ENCODE data around the gene FAM184A. TPM values are rescaled to one million over a fixed set of nuclear protein-coding genes. Genes with fewer than 3 reads are reported as not detected.

FAM184A gene
- total RNA-seq, 4 donors from 2014 or later, result 3.0 to 14.3 (median 6.3) TPM

GRCh38 chr6:118921084-118921483 is 157.4 kb downstream of the FAM184A start:
- TF ChIP-seq CTCF (IDR thresholded peaks at IDR 0.05), result no peak
- DNase-seq (ENCODE audit: low spot score) (no peak), ATAC-seq (ENCODE audit: low FRiP score) (no peak)

GRCh38 chr6:118918329-118918725 is 160.1 kb downstream of the FAM184A start:
- ATAC-seq (ENCODE audit: low FRiP score), result no peak
- DNase-seq (ENCODE audit: low spot score), result no peak
- no peak for TF ChIP-seq CTCF (IDR thresholded peaks at IDR 0.05)

- DNase-seq (ENCODE audit: low spot score) (no peak), ATAC-seq (ENCODE audit: low FRiP score) (no peak)
- TF ChIP-seq CTCF (IDR thresholded peaks at IDR 0.05), result no peak
Observed at GRCh38 chr6:118917546-118918328, 160.7 kb downstream of the FAM184A start.

- ATAC-seq (ENCODE audit: low FRiP score), result no peak
- DNase-seq (ENCODE audit: low spot score), result no peak
- no peak for TF ChIP-seq CTCF (IDR thresholded peaks at IDR 0.05)
Observed at GRCh38 chr6:118914598-118914997, 163.9 kb downstream of the FAM184A start.

- TF ChIP-seq CTCF (IDR thresholded peaks at IDR 0.05), result no peak
- ATAC-seq (ENCODE audit: low FRiP score) (no peak), DNase-seq (ENCODE audit: low spot score) (no peak)
Observed at GRCh38 chr6:118913161-118913560, 165.3 kb downstream of the FAM184A start.

GRCh38 chr6:118912646-118913045 is 165.8 kb downstream of the FAM184A start:
- TF ChIP-seq CTCF (IDR thresholded peaks at IDR 0.05), result no peak
- ATAC-seq (ENCODE audit: low FRiP score) (no peak), DNase-seq (ENCODE audit: low spot score) (no peak)

Small RNA genes within 50 kb of the gene (small RNA-seq; reads per million reads assigned to genes)
- gene MIR548B (not detected), gene RF00019 (not detected)

Other genes starting within 250 kb of the FAM184A start
- gene ASF1A, start 184.5 kb downstream of the FAM184A start, total RNA-seq, result 1 to 10 TPM; 4.3 to 9.3 (median 5.7) TPM
- gene MCM9, start 143.5 kb downstream of the FAM184A start, total RNA-seq, result 10 to 100 TPM; 12.2 to 25.9 (median 14.3) TPM